DMS53 treated with DMSO at 0.1 percent for 48 hours (cell line): ENCODE results near the gene ASIC4.

Source experiments
- DNase-seq: peaks from one replicate; lab custom pipeline; 2025; ENCODE audit not compliant: unreplicated experiment; lab: John Stamatoyannopoulos, UW

Gene ASIC4

DNA sequence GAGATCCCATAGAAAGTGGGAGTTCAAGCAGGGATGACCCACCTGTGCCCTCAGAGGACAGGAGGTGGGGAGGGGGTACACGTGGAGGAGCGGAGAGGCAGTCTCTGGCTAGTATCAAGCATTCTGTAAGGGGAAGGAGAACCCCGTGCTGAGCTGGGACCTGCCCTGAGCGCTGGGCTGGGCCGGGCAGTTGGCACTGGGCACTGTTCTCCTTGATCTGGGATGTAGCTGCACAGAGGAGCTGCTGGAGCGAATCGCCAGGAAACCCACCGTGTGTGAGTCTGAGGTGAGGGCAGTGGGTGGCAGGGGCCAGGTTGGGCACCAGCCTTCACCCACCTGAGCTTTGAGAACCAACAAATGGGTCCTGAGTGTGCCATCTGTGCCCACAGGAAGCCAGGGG is 35.4 kb upstream of the ASIC4 start:
- DNase-seq: no peak

GRCh38 chr2:219480004-219480403 is 34.3 kb upstream of the ASIC4 start:
- no peak for DNase-seq

GRCh38 chr2:219482674-219483405 is 31.4 kb upstream of the ASIC4 start:
- no peak for DNase-seq

DNA sequence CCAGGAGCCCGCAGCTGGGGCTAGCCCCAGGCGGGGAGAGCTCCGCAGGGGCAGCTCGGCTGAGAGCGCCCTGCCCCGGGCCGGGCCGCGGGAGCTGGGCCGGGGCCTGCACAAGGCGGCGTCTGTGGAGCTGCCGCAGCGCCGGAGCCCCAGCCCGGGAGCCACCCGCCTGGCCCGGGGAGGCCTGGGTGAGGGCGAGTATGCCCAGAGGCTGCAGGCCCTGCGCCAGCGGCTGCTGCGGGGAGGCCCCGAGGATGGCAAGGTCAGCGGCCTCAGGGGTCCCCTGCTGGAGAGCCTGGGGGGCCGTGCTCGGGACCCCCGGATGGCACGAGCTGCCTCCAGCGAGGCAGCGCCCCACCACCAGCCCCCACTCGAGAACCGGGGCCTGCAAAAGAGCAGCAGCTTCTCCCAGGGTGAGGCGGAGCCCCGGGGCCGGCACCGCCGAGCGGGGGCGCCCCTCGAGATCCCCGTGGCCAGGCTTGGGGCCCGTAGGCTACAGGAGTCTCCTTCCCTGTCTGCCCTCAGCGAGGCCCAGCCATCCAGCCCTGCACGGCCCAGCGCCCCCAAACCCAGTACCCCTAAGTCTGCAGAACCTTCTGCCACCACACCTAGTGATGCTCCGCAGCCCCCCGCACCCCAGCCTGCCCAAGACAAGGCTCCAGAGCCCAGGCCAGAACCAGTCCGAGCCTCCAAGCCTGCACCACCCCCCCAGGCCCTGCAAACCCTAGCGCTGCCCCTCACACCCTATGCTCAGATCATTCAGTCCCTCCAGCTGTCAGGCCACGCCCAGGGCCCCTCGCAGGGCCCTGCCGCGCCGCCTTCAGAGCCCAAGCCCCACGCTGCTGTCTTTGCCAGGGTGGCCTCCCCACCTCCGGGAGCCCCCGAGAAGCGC is 30.6 kb upstream of the ASIC4 start:
- no peak for DNase-seq

- no peak for DNase-seq
These were observed 29.7 kb upstream of the ASIC4 start for GRCh38 chr2:219484343-219485200.

DNA sequence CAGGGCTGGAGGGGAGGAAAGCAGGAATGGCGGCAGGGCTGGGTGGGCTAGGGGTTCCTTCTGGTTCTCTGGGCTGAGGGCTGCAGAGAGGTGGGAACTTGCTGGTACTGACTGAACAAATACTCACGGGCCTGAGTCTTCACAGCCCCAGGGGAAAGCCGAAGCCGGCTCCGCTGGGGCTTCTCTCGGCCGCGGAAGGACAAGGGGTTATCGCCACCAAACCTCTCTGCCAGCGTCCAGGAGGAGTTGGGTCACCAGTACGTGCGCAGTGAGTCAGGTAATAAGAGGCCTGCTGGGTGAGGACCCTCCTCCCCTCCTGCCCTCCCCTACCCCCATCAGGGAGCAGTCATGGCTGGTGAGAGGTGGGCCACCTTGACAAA is 29.1 kb upstream of the ASIC4 start:
- DNase-seq: no peak

DNA sequence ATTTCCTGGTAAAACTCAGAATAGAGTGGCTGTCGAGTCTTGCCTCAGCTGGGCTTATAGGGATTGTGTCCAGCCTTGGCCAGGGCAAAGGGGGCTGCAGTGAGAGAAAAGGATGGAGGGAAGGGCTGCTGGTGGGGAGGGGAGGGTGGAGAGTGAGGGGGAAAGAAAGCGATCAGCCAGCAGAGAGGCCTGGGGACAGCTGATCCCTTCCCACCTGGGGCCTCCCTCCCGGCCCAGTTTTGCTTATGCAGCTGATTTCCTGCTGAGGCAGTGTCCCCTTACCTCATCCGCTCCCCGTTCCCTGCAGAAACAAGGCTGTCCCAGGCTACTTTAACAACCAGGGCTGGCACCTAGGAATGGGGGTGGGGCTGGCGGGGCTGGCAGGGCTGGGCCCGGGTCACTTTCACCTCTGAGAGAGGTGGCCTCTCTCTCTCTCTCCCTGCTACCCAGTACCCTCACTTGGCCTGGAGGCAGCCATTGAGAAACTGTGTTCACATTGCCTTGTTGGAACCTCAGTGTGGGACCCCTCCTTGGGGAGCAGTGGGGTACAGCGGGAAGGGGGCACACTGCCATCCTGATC is 27.8 kb upstream of the ASIC4 start:
- no peak for DNase-seq

GRCh38 chr2:219488149-219488843 is 26.0 kb upstream of the ASIC4 start:
- DNase-seq: no peak

DNA sequence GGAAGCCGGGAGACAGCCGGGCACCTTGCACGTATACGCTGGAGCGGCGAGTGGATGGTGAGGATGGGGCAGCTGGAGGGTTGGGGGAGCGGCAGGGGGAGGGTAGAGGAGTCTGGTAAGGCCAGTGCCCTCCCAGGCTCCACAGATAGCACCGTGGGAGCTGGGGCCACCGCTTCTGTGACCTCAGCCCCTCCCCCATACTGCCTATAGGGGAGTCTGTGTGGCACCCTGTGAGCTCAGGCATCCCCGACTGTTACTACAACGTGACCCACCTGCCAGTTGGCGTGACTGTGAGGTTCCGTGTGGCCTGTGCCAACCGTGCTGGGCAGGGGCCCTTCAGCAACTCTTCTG is 25.5 kb upstream of the ASIC4 start:
- no peak for DNase-seq

DNA sequence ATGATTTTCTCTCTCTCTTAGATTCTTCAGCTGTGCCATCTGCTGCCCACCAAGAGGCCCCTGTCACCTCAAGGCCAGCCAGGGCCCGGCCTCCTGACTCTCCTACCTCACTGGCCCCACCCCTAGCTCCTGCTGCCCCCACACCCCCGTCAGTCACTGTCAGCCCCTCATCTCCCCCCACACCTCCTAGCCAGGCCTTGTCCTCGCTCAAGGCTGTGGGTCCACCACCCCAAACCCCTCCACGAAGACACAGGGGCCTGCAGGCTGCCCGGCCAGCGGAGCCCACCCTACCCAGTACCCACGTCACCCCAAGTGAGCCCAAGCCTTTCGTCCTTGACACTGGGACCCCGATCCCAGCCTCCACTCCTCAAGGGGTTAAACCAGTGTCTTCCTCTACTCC is 25.0 kb upstream of the ASIC4 start:
- no peak for DNase-seq

- DNase-seq: no peak
These were observed 24.1 kb upstream of the ASIC4 start for GRCh38 chr2:219490186-219490585.

DNA sequence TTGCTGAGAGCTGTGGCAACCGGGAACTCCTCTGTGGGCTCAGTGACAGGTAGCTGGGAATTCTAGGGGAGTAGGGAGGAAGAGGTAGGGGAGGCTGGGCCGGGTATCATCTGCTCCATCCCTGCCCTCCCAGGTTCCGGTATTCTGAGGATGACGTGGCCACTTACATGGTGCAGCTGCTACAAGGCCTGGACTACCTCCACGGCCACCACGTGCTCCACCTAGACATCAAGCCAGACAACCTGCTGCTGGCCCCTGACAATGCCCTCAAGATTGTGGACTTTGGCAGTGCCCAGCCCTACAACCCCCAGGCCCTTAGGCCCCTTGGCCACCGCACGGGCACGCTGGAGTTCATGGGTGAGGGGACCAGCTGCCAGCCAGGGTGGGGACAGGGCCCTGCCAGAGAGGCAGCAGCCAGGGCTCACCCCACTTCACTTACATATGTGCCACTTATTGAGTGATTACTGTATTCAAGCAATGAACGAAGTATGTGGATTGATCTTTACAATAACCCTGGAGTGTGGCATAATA is 23.6 kb upstream of the ASIC4 start:
- DNase-seq: peak; percentile 10

DNA sequence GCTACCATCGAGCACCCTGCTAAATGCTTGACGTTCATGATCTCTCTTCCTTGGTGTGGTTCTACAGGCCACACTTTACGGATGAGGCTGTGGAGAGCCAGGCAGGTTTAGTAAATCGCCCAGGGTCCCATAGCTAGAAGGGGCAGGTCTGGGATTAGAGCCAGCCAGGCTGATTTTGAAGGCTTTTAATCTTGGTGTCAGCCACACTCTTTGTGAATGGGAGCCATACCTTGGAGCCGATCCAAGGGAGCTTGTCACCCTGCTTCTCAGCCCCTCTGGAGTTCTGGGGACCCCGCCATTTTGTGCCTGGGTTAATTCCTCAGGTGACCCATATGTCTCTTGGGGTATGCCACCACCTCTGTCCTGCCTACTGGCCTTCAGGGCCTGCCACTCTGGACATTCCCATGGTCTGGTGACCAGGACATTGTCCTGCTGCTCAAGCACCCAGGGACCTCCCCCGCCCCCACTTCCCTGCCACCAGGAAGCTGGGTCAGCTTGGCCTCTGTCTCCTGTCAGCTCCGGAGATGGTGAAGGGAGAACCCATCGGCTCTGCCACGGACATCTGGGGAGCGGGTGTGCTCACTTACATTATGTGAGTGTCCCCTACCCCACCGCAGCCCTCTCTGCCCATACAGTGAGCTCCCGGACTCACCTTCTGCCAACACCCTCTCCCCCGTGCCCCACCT is 22.9 kb upstream of the ASIC4 start:
- no peak for DNase-seq

GRCh38 chr2:219492575-219492974 is 21.7 kb upstream of the ASIC4 start:
- no peak for DNase-seq

DNA sequence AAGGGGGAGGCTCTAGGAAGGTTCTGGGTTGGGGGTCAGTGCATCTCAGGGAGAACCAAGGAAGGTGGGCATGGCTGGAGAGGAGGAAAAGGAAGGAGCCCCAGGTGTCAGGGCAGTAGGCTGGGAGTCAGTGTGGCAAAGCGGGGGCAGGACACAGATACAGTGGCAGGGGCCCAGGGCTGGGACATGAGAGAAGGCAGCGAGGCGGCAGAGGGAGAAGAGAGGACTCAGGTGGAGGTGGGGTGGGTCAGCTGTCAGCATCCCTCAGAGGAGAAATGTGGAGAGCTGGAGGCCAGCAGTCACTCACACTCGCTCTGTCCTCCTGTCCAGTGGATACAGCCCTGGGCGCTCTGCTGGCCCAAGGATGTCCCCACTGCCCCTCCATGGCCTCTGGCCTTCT is 21.2 kb upstream of the ASIC4 start:
- DNase-seq: no peak

DNA sequence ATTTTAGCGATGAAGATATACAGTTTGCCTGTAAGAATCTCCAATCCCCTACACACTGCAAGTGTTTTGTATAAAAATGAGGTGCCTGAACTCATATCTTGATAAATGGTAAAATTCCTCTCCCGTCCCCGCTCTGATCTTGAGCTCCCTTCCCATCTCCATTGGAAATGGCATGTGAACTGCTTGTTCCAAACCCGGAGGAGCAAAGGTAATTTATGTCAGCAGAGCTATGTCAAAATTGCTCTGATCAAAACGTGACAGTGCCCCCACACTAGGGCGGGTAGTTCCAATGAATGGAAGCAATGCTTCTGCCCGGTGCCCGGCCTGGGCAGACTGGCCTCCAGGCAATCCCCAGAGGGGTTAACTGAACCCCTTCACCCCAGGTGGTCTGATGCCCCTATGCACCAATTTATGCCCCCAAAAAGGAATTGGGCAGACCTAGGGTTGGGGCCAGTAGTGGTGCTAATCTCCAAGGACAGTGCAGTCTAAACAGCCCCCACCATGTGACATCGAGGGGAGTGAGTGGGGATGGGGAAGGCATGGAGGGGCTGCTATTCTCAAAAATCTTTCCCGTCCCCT is 19.2 kb upstream of the ASIC4 start:
- no peak for DNase-seq

DNA sequence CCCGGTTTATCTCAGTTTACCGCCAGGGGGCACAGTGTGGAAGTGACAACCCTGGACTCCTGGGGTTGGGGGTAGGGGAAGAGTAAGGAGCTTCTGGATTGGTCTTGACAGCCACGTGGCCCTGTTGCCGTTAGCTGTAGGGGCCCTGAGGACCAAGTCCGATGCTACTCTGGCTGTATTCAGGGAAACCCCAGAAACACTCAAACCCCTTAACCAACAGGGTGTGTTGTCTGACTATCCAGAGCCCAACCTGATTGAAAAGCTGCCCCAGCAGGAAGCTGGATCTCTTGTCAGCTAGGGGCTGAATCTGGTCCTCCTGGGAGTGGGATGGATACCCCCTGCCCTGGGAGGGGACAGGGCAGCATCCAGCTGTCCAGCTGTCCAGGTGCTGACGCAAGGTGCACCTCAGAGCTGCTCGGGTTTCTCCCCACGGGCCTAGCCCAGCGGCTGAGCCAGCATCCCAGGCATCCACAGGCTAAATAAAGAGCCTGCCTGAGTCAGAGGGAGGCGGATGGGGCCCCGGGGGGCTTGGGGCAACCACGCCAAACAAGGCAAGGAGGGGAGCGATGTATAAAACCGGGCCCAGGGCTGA is 18.7 kb upstream of the ASIC4 start:
- peak; percentile 40 for DNase-seq

DNA sequence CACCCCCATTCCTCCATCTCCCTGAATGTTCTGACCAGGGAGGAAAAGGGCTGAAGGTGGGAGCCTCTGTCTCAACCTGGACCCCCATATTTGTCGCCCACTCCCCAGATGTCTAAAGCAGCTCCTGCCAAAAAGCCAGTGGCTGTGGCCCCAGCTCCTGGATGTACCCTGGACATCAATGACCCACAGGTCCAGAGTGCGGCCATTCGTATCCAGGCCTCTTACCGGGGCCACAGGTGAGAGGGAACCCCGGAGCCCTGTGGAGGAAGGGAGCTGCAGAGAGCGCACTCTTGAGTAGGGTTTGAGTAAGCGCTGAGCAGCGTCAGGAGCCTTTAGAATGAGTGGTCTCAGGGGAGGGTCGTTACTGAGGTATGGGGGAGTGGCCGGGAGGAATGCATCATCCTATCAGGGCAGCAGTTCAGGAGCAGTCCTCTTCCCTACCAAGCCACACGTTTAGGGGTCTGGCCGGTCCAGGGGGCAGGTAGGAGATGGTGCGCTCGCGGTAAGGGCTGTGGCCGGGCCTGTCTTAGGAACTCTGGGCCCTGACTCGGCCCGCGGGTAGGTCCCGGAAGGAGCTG is 17.9 kb upstream of the ASIC4 start:
- DNase-seq: no peak
